BE2C (cell line): ENCODE results near the gene PNMA6E.
"Not testable (repeated sequence)": the region's sequence is repeated elsewhere in the genome, so short reads cannot be mapped to it uniquely, and the experiment has no call there.

ENCODE experiments used
- DNase-seq: peaks from one replicate; pipeline ENCODE4 v3.0.0-alpha.2; 2020
- H3K27me3 ChIP-seq: fragments of 250-450 bp; sonication (Bioruptor Pico); 2 replicates; pipeline ENCODE4 v1.5.1; 2020; ENCODE audit warnings: mild to moderate bottlenecking
- H3K36me3 ChIP-seq: fragments of 250-450 bp; sonication (Bioruptor Pico); 2 replicates; pipeline ENCODE4 v1.5.1; 2020; ENCODE audit warnings: mild to moderate bottlenecking
- H3K4me1 ChIP-seq: fragments of 250-450 bp; sonication (Bioruptor Pico); 2 replicates; pipeline ENCODE4 v1.5.1; 2020
- H3K4me3 ChIP-seq: 2 replicates; pipeline ENCODE4 v1.5.1; 2011; ENCODE audit warnings: low read depth, low read length
- H3K9me3 ChIP-seq: fragments of 250-450 bp; sonication (Bioruptor Pico); 2 replicates; pipeline ENCODE4 v1.5.1; 2020
- TF ChIP-seq, protein P1 (sequence below): IDR thresholded peaks from 2 replicates; pipeline ENCODE4 v1.5.1; 2012; ENCODE audit warnings: mild to moderate bottlenecking, low read depth, low read length

Gene PNMA6E

DNA sequence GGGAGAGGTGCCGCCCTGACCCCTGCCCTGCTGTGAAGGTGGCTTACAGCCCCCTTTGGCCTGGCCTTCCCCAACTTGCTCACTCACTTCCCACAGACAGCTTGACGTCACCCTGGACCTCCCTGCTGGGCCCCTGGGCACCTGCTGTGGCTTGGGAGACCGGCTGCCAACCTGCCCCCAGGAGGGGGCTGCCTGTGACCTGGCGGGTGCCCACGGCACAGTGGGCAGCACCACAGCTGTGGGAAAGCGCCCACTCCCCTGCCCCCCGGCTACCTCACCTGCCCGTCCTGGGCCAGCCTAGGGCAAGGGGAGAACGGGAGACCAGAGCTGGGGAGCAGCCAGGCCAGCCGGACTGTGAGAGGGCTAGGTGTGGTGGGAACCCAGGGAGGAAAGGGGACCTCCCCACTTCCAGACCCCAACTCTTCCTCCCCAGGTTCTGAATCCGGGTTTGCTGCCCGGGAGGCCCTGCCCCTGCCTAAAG is 7.8 kb upstream of the PNMA6E start:
- H3K36me3 ChIP-seq = no peaks in the 10 kb centered on the region
- H3K4me1 ChIP-seq = no peaks in the 10 kb centered on the region
- TF ChIP-seq, protein P1, sequence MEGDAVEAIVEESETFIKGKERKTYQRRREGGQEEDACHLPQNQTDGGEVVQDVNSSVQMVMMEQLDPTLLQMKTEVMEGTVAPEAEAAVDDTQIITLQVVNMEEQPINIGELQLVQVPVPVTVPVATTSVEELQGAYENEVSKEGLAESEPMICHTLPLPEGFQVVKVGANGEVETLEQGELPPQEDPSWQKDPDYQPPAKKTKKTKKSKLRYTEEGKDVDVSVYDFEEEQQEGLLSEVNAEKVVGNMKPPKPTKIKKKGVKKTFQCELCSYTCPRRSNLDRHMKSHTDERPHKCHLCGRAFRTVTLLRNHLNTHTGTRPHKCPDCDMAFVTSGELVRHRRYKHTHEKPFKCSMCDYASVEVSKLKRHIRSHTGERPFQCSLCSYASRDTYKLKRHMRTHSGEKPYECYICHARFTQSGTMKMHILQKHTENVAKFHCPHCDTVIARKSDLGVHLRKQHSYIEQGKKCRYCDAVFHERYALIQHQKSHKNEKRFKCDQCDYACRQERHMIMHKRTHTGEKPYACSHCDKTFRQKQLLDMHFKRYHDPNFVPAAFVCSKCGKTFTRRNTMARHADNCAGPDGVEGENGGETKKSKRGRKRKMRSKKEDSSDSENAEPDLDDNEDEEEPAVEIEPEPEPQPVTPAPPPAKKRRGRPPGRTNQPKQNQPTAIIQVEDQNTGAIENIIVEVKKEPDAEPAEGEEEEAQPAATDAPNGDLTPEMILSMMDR = no peak
- H3K27me3 ChIP-seq = peaks cover 8% of the 10 kb centered on the region
- H3K4me3 ChIP-seq = no peak overlapping the region
- DNase-seq = no peak
- no peaks in the 10 kb centered on the region for H3K9me3 ChIP-seq

DNA sequence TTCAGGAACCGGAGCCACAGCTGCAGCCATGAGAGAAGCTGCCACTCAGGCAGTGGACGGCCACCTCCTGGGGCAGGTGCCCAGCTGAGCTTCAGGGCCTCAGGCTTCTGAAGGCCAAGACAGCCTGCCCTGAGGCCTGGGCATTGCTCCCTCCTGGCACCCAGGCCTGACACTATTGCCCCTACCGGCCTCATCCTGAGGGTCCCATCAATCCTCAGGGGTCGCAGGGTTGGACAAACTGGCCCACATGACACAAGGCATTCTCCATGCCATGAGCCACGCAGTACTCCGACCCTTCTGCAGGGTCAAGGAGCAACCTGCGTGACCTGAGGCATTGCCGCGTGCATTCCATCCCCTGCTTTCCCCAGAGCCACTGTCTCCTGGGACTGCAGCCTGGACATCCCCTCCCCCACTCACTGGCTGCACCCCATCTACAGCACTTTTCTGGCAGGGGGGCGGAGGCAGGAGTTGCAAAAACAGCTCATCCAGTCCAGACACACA is 7.1 kb upstream of the PNMA6E start:
- Histone ChIP-seq H3K4me1 (no peaks in the 10 kb centered on the region), H3K27me3 (peaks cover 8% of the 10 kb centered on the region), H3K4me3 (no peak overlapping the region), H3K9me3 (no peaks in the 10 kb centered on the region), H3K36me3 (no peaks in the 10 kb centered on the region)
- TF ChIP-seq, protein P1 = no peak
- no peak for DNase-seq

DNA sequence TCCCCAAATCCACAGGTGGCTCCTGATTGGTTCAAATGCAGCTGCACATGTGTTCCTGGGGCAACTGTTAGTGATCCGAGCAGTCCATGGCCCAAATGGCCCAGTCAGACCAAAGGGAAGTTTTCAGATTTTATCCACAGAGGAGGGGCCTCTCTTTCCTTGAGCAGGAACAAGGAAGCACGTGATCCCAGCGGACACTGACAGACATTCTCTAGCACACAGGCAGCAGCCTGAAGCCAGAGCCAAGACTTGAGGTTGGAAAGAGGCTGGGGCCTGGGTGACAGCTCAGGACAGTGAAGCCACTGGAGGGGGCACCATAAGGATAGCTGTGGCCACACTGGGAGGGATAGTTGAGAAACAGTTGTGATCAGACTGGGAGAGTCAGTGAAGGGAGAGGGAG is 6.6 kb upstream of the PNMA6E start:
- Histone ChIP-seq H3K27me3 (peaks cover 8% of the 10 kb centered on the region), H3K9me3 (no peaks in the 10 kb centered on the region)
- no peak for DNase-seq

DNA sequence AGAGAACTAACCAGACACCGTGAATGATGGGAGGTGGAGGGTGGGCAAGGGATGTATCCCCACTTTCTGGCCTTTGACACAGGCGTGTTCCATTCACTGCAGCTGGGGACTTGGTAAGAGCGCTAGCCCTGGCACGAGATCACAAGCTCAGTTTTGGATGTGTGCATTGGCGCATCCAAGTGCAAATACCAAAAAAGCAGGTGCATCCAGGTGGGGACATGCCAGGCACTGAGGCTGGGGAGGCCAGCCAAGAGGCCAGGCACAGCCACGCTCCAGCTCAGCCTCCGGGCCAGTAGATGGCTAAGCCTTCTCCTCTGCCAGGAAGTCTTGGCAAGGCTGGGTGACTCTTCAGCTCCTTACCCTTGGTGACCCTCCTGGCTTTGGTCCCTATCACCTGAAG is 5.8 kb upstream of the PNMA6E start:
- H3K36me3 ChIP-seq = no peaks in the 10 kb centered on the region
- TF ChIP-seq, protein P1 = no peak
- no peak for DNase-seq

More for the DNA sequence above, 6.6 kb upstream of the PNMA6E start:
- Histone ChIP-seq H3K4me1 (no peaks in the 10 kb centered on the region), H3K4me3 (no peak overlapping the region), H3K36me3 (no peaks in the 10 kb centered on the region)
- TF ChIP-seq, protein P1 = no peak

DNA sequence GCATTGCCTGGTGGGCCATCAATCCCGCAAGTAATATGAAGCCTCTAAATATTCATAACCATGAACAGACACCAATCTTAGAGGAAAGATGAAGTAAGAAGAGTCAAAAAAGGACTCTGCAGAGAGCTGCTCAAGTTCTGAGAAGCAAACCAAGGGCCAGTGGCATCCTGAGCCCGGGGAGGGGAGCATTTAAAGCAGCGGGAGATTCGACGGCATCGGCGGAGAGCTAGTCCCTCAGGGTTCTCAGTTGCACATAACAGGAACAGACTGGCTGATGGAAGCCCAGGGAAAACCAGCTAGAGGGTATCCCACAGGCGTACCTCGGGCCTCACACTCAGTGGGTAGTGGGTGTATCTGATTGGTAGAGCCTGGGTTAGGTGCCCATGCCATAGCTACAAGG is 4.9 kb upstream of the PNMA6E start:
- H3K4me3 ChIP-seq = no peak overlapping the region
- no peaks in the 10 kb centered on the region for H3K9me3 ChIP-seq
- no peaks in the 10 kb centered on the region for H3K36me3 ChIP-seq
- TF ChIP-seq, protein P1 = no peak
- DNase-seq = no peak
- H3K4me1 ChIP-seq = no peaks in the 10 kb centered on the region
- no peaks in the 10 kb centered on the region; the same call in 1 of the 2 replicates for H3K27me3 ChIP-seq

More for the DNA sequence above, 5.8 kb upstream of the PNMA6E start:
- H3K4me1 ChIP-seq = no peaks in the 10 kb centered on the region
- H3K27me3 ChIP-seq = peaks cover 7% of the 10 kb centered on the region; the same call in 1 of the 2 replicates
- no peak overlapping the region for H3K4me3 ChIP-seq
- H3K9me3 ChIP-seq = no peaks in the 10 kb centered on the region

- no peaks in the 10 kb centered on the region for H3K9me3 ChIP-seq
- H3K4me3 ChIP-seq = no peak overlapping the region
- no peaks in the 10 kb centered on the region for H3K4me1 ChIP-seq
- H3K27me3 ChIP-seq = no peaks in the 10 kb centered on the region; the same call in 1 of the 2 replicates
- DNase-seq = no peak
- H3K36me3 ChIP-seq = no peaks in the 10 kb centered on the region
- TF ChIP-seq, protein P1 = no peak
Measured at GRCh38 chrX:153405426-153405825, 4.3 kb upstream of the PNMA6E start.

DNA sequence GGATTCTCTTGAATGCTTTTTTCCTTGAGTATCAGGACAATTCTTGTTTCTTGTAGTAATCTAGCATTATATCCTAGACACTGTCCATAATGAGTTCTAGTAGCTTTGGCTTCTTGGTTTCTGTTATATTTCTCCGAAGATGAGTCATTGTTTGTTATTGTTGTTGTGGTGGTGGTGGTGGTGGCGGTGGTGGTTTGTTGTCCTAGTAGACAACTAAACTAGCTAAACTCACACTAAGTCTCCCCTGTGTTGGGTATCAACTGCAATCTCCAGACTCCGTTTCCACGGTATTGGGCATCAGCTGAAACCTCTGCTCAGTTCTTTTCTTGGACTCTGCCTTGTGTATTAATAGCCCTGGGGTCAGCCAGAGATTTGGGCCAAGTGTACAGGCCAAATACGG is 3.2 kb upstream of the PNMA6E start:
- H3K27me3 ChIP-seq, H3K4me1 ChIP-seq, H3K4me3 ChIP-seq, DNase-seq, H3K9me3 ChIP-seq, H3K36me3 ChIP-seq: not testable (repeated sequence)
